Adipose tissue (tissue), 3 donors: ENCODE measurements around the gene GALK1. TPM values are rescaled to one million over a fixed set of nuclear protein-coding genes. Genes with fewer than 3 reads are reported as not detected.

ENCODE experiments used
- H3K27ac ChIP-seq: one replicate; pipeline ENCODE4 v1.5.1; 2013; ENCODE audit warnings: low read depth, low read length
- WGBS, 3 donors: extraction: QIAGEN DNeasy Blood & Tissue Kit; methylation state at CpG; one replicate each; pipeline ENCODE4 v1.1.7; 2013; 5-methylcytosine and 5-hydroxymethylcytosine counted together
- polyA plus RNA-seq, 3 donors: library from polyadenylated mRNA; stranded (reverse); fragments of 200-250 nt; gene quantifications; one replicate each; pipeline ENCODE4 v1.2.3, GENCODE V29; 2013
- donor health status: healthy with polysubstance abuse.
- donor health status: Bipolar disorder and iron deficiency.
- donor health status: healthy.

GALK1 gene
- polyA plus RNA-seq, 3 donors = 28.9 to 32.0 (median 29.0) TPM

DNA sequence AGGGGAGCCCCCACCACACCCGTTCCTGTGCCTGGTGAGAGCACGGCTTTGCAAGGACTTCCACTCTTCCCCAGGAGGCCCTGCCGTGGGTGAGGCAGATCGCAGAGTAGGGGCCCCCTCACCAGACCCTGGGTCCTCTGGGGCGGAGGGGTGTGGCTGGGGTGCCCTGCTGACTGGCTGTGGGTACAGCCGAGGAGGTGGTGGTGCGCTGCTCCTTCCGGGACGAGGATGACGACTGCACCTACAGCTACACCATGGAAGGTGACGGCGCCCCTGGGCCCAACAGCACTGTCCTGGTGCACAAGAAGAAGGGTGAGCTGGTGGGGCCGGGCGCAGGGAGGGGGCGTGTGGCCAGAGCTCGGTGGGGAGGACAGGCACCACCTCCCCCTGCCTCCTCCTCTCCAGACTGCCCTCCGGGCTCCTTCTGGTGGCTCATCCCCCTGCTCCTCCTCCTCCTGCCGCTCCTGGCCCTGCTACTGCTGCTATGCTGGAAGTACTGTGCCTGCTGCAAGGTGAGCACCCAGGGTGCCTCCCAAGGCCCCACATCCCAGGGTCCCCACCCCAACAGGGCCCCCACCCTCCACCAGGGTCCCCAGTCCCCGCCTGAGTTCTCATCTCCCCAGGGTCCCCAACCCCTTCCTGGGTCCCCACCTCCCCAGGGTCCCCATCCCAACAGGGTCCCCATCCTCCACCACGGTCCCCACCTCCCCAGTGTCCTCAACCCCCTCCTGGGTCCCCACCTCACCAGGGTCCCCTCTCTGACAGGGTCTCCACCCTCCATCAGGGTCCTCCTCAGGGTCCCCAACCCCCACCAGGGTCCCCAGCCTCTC lies 27.6 kb downstream of the GALK1 start:
- no peak overlapping the region for H3K27ac ChIP-seq

DNA sequence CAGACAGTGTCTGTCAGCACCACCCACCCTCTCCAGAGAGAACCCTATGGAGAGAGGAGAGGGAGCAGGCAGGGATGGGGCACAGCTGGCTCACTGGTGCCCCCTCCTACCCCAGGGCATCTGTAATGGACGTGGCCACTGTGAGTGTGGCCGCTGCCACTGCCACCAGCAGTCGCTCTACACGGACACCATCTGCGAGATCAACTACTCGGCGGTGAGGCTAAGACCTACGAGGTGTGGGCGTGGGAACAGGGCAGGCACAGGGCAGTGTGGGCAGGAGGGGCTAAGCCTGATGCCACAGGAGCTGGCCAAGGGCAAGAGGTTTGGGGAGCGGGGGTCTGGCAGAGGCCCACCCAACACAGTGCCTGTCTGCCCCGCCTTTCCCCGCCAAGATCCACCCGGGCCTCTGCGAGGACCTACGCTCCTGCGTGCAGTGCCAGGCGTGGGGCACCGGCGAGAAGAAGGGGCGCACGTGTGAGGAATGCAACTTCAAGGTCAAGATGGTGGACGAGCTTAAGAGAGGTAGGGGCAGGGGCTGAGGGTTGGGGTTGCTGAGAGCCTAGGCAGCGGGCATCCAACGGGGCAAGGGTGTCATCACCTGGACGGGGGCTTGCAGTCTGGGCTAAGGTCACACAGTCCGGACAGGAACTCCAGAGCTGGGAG lies 28.7 kb downstream of the GALK1 start:
- WGBS, 3 donors = 87 to 94% (median 92%) methylated on average over 26 of the region's 26 CpGs
- no peak overlapping the region for H3K27ac ChIP-seq

More for the DNA sequence above, 27.6 kb downstream of the GALK1 start:
- WGBS, 3 donors = 75 to 86% (median 77%) methylated on average over 18 to 20 of the region's 20 CpGs

DNA sequence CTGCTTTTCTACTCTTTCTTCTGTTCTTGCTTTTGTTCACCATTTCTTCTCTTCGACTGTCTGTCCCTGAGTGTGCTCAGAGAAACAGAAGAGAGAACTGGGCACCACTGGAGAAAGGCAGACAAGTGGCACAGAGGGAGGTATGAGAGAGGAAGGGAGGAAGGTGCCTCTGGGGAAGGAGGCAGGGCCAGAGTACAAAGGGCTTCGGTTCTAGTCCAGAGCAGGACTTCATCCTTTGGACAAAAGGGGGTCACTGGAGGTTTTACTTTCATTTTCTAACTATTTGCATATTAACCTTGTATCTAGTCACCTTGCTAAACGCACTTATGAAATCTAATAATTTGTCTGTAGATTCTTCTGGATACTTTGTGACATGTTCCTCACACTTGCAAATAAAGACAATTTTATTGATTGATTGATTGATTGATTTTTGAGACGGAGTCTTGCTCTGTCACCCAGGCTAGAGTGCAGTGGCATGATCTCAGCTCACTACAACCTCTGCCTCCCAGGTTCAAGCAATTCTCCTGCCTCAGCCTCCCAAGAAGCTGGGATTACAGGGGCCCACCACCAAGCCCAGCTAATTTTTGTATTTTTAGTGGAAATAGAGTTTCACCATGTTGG lies 30.2 kb downstream of the GALK1 start:
- H3K27ac ChIP-seq = no peak overlapping the region
- 67 to 79% (median 69%) methylated on average over 4 of the region's 4 CpGs for WGBS, 3 donors

DNA sequence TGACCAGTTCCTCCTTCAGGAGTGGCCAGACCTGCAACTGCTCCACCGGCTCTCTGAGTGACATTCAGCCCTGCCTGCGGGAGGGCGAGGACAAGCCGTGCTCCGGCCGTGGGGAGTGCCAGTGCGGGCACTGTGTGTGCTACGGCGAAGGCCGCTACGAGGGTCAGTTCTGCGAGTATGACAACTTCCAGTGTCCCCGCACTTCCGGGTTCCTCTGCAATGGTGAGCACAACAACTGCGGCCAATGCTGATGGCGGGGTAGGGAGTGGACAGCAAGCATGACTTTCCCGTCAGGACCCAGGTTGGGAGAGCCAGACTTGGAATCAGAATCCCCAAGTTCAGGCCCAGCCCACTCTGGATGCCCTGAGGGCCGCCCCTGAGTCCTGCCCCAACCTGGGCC lies 31.5 kb downstream of the GALK1 start:
- no peak overlapping the region for H3K27ac ChIP-seq
- 93 to 95% (median 94%) methylated on average over 18 of the region's 18 CpGs for WGBS, 3 donors

DNA sequence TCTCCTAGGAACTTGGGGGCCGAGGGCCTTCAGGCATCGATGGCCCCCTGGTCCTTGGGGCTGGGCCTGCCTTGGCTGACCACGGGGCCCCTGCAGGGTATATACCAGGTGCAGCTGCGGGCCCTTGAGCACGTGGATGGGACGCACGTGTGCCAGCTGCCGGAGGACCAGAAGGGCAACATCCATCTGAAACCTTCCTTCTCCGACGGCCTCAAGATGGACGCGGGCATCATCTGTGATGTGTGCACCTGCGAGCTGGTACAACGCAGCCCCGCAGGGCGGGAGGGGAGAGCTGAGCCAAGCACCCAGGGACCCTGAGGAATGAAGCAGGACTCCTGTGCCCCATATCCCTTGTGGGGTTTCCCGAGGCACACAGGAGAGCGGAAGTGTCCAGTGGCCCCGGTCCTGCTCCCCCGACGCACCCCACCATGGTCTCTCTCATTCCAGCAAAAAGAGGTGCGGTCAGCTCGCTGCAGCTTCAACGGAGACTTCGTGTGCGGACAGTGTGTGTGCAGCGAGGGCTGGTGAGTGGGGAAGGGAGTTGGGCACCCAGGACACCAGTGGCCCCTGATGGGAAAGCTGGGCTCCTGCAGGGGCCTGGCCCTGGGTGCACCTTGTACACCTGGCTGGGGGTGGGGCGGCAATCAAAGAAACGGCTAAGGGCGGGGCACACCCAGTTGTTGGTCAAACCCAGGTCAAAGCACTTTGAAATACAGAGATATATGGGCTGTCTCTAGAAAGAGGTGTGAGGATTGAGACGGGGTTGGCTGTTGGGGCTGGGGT lies 33.1 kb downstream of the GALK1 start:
- 88 to 92% (median 90%) methylated on average over 31 of the region's 31 CpGs for WGBS, 3 donors

DNA sequence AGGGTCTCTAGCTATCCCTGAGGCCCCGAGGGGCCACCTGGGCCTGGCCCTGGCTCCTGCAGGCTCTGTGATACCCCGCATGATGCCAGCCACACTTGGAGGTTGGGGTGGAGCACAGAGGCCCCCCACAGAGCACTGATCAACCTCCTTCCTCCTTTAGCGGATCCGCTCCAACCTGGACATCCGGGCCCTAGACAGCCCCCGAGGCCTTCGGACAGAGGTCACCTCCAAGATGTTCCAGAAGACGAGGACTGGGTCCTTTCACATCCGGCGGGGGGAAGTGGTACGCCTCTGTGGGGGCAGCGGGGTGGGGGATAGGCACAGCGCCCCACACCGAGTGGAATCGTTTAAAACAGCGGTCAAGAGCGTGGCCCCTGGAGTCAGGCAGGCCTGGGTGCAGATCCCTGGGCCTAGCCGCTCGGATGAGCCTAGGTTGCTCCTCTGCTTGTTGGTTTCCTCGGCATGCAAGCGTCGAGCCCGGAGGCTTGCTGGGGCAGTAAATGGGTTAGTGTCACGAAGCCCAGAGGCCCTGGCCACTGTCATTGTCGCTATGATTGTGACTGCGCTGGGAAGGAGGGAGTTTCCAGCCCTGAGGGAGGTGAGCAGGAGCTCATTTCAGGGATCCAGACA lies 33.8 kb downstream of the GALK1 start:
- WGBS, 3 donors = 90 to 93% (median 91%) methylated on average over 25 to 26 of the region's 26 CpGs
- H3K27ac ChIP-seq = no peak overlapping the region

More for the DNA sequence above, 33.1 kb downstream of the GALK1 start:
- H3K27ac ChIP-seq = no peak overlapping the region

DNA sequence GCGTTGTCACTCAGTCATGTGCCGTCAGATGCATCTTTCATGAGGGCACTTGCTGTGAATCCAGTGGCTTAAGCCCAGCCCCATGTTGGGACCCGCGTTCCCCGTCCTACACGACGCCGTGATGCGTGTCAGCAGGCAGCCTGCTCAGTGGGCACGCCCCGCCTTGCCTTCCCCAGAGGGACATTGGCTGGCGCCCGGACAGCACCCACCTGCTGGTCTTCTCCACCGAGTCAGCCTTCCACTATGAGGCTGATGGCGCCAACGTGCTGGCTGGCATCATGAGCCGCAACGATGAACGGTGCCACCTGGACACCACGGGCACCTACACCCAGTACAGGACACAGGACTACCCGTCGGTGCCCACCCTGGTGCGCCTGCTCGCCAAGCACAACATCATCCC lies 34.9 kb downstream of the GALK1 start:
- WGBS, 3 donors = 90 to 93% (median 92%) methylated on average over 24 of the region's 24 CpGs
- H3K27ac ChIP-seq = no peak overlapping the region

DNA sequence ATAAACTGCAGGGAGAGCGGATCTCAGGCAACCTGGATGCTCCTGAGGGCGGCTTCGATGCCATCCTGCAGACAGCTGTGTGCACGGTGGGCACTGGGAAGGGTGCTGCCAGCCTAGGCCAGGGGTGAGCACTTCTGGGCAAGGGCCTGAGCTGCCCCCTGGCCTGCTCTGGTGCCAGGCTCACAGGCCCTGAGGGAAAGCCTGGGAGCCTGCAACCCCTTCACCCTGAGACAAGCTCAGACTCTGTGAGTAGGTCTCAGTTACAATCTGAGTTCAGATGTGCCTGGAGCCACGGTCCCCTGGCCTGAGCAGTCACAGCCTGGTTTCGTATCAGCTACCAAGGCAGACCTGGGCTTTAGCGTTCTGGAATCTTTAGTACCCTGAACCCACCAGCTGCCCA lies 35.6 kb downstream of the GALK1 start:
- no peak overlapping the region for H3K27ac ChIP-seq
- 92 to 96% (median 92%) methylated on average over 7 of the region's 7 CpGs for WGBS, 3 donors

DNA sequence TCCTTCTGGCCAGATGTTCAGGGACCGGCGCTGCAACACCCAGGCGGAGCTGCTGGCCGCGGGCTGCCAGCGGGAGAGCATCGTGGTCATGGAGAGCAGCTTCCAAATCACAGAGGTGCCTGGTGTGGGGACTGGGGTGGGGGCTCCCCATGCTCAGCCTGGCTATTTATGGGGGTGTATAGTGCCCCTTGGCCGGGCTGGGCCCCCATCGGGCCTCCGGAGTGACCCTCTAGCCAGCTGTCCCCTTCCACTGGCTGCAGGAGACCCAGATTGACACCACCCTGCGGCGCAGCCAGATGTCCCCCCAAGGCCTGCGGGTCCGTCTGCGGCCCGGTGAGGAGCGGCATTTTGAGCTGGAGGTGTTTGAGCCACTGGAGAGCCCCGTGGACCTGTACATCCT lies 37.6 kb downstream of the GALK1 start:
- H3K27ac ChIP-seq = no peak overlapping the region
- 89 to 91% (median 91%) methylated on average over 14 to 18 of the region's 18 CpGs for WGBS, 3 donors

DNA sequence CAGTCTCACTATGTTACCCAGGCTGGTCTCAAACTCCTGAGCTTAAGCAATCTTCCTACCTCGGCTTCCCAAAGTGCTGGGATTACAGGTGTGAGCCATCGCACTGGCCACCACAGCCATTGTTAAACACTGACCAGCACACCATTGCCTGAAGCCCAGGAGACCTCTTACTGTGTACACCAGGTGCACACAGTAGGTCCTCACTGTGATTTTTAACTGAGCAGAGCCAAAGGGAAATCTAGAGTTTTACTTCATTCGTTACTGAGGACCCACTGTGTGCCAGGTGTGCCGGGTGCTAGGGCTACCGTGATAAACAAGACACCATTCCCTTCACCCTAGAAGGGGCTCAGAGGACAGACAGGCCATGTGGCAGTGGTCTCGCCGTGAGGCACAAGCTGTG lies 39.5 kb downstream of the GALK1 start:
- no peak overlapping the region for H3K27ac ChIP-seq
- WGBS, 3 donors = 90 to 94% (median 92%) methylated on average over 7 of the region's 7 CpGs

DNA sequence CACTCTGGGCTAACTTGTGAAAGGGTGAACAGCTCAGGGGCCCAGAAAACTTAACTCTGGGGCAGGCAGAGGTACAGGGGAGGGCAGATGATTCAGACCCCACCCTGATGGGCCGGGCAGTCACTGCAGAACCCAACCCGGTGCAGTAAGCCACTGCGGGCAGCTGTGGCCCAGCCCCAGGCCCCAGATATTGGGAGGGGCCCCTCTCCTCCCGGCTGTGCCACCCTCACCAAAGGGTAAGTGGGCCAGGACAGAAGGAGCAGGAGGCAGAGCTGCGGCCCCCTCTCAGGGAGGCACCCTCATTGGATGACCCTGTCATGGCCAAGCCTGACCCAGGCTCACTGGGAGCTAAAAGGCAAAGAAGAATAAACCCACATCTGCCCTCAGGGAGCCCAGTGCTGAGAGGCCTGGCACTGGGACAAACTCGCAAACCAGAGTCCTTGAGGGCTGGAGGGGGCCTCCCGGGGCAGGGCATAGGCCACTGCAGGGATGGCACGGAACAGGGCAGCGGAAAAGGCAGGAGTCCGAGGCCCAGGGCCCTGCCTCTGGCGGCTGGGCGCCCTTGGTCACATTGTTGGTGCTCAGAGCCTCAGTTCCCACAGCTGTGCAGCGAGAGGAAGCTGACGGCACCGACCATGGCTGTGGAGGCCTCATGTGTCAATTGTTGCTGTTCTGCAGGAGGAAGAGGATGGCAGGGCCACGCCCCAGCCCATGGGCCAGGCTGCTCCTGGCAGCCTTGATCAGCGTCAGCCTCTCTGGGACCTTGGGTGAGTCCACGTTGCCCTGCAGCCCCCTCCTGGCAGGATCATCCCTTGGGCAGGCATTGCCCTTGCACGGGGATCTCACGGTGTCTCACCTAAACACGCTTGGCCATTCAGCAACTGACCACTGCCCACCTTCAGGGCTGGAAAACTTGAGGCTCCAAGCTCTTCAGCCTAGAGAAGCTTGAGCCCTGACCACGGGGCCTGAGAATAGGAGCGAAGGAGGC lies 40.7 kb downstream of the GALK1 start:
- H3K27ac ChIP-seq = no peak overlapping the region
- 86 to 87% (median 87%) methylated on average over 23 of the region's 23 CpGs for WGBS, 3 donors

DNA sequence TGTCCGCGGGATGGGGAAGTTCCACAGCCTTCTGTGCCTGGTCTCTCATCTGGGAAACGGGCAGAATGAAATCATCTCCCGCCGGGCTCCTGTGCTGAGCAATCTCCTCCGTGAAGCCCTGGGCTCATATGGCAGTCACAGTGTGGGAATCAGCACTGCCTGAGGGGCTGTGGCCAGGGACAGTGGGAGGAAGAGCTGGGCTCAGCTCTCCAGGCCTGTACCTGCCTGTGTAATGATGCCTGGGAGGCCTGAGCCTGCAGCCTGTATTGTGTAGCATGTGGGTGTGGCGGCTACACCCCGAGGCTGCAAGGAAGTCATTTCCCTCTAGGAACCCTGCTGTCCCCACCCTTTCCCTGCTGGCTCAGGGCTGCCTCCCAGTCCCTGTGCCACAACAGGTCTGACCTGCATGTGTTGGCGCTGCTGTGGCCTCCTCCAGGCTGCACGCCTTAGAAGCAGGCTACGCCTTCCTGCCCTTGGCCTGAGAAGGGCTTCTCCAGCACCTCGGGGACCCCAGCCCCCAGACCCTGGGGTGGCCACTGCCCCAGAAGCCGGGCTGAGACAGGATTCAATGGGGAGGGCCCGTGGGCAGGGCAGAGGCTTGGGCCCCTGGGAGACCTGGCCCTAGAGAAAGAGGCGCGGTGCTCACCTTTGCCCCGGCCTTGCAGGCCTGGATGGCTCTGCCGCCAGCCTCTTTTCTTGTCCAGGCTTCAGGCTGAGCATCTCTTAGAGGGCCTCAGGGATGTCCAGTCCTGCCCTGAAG lies 41.6 kb downstream of the GALK1 start:
- no peak overlapping the region for H3K27ac ChIP-seq

DNA sequence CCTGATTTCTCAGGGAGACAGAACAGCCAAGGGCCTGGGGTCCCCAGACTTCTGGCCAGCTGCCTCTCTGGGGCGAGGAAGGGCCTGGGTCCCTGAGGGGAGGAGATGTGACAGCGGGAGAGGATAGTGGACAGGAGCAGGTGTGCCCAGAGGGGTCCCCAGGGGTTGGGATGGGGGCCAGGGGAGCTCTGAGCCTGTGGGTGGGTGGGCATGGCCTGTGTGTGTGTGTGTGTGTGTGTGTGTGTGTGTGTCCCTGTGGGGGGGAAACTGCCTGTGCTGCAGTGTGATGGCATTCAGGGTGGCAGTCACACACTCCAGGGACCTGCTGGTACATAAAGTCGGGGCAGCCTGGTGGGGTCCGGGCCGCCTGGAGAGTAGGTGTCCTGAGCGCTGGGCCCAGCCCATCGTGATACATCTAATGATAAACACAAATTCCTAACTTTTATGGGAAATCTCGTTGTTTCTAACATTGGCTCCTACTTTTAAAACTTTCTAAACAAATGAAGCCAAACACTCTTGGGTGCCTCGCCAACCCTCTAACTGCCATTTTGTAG lies 42.4 kb downstream of the GALK1 start:
- 77 to 96% (median 89%) methylated on average over 9 of the region's 9 CpGs for WGBS, 3 donors
- no peak overlapping the region for H3K27ac ChIP-seq

More for the DNA sequence above, 41.6 kb downstream of the GALK1 start:
- WGBS, 3 donors = 71 to 79% (median 72%) methylated on average over 18 of the region's 18 CpGs

DNA sequence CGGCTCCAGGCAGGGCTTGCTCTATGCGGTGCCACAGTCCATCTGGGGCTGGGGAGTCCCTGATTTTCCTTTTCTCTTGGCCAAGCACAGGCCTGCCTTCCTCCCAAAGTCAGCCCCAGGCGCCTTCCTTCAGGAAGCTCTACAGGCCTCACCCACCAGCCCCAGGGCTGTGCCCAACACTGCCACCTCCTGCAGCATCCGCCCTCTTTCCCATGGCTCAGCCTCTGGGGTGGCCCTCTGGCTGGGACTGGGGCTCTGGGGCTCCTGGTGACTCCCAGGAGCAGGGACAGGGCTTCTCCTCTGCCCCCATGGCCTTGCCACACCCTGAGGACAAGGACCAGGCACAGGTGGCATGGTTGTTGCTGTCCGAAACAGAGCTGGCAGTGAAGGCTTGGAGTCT lies 42.9 kb downstream of the GALK1 start:
- 81 to 85% (median 84%) methylated on average over 5 of the region's 5 CpGs for WGBS, 3 donors
- no peak overlapping the region for H3K27ac ChIP-seq

DNA sequence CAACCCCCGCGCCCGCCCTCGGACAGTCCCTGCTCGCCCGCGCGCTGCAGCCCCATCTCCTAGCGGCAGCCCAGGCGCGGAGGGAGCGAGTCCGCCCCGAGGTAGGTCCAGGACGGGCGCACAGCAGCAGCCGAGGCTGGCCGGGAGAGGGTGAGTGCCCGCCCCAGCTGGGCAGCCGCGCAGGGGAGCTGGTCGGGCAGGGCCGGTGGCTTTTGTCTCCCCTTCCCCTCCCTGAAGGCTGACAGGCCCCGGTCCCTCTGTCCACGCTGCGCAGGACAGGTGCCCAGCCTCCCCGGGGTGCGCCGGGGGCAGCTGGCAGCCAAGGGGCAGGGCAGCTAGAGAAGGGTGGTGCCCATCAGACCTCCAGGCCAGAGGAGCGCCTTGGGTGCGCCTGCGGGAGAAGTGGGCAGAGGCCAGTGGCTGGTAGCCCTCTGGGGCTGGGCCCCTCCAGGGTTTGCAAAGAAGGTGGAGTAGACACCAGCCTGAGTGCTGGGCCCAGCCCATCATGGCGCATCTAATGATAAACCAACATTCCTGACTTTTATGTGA lies 43.5 kb downstream of the GALK1 start:
- H3K27ac ChIP-seq = no peak overlapping the region
- 12 to 27% (median 19%) methylated on average over 26 to 33 of the region's 33 CpGs for WGBS, 3 donors
